Kidney epithelial cell (primary cell): ENCODE data around the gene EHBP1L1. TPM values are rescaled to one million over a fixed set of nuclear protein-coding genes. Genes with fewer than 3 reads are reported as not detected.

Experiments used
- DNase-seq: peaks from one replicate; pipeline ENCODE4 v3.0.0-alpha.2; 2010; ENCODE audit warnings: low read depth
- H3K27me3 ChIP-seq: 2 replicates; pipeline ENCODE4 v1.6.0; 2011; ENCODE audit warnings: low read length; ENCODE audit not compliant: control insufficient read depth, insufficient read depth
- H3K36me3 ChIP-seq: 2 replicates; pipeline ENCODE4 v1.5.1; 2011; ENCODE audit warnings: low read length; ENCODE audit not compliant: control insufficient read depth, insufficient read depth
- H3K4me3 ChIP-seq: 2 replicates; pipeline ENCODE4 v1.5.1; 2011; ENCODE audit warnings: low read depth, mild to moderate bottlenecking, control low read depth, low read length
- total RNA-seq: library from RNA; depleted of rRNA; stranded (reverse); fragments of >200 nt; gene quantifications from 2 replicates; pipeline ENCODE4 v1.2.3, GENCODE V29; 2015
- TF ChIP-seq, protein P1 (sequence below): IDR thresholded peaks from 2 replicates; pipeline ENCODE4 v1.5.1; 2011; ENCODE audit warnings: mild to moderate bottlenecking, moderate library complexity, low read length, control low read depth, inconsistent platforms; ENCODE audit not compliant: insufficient read depth, poor library complexity, severe bottlenecking

The EHBP1L1 gene
- total RNA-seq, 1 donor from 2014 or later = 19.5 TPM

DNA sequence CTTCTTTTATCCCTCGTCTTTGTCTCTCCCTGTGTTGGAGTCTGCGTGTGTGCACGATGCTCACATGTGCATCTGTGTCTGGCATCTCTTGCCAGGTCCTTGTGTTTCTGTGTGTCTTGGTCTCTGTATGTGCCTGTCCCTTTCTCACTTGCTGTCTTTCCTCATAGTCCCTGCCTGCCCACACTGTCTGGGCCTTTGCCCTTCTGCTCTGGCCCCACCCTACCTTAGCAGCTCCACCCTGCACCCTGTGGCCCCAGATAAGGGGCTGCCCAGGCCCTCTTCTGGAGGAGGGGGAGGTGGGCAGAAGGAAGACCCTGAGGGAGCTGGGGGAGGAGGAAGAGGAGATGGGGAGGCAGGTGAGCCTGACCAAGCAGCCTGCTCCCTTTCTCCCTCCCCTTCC lies 2.8 kb downstream of the EHBP1L1 start:
- no peak for DNase-seq
- TF ChIP-seq, protein P1, sequence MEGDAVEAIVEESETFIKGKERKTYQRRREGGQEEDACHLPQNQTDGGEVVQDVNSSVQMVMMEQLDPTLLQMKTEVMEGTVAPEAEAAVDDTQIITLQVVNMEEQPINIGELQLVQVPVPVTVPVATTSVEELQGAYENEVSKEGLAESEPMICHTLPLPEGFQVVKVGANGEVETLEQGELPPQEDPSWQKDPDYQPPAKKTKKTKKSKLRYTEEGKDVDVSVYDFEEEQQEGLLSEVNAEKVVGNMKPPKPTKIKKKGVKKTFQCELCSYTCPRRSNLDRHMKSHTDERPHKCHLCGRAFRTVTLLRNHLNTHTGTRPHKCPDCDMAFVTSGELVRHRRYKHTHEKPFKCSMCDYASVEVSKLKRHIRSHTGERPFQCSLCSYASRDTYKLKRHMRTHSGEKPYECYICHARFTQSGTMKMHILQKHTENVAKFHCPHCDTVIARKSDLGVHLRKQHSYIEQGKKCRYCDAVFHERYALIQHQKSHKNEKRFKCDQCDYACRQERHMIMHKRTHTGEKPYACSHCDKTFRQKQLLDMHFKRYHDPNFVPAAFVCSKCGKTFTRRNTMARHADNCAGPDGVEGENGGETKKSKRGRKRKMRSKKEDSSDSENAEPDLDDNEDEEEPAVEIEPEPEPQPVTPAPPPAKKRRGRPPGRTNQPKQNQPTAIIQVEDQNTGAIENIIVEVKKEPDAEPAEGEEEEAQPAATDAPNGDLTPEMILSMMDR = no peak
- Histone ChIP-seq H3K27me3 (no peaks in the 10 kb centered on the region), H3K36me3 (peaks cover under 1% of the 10 kb centered on the region), H3K4me3 (no peak overlapping the region)

DNA sequence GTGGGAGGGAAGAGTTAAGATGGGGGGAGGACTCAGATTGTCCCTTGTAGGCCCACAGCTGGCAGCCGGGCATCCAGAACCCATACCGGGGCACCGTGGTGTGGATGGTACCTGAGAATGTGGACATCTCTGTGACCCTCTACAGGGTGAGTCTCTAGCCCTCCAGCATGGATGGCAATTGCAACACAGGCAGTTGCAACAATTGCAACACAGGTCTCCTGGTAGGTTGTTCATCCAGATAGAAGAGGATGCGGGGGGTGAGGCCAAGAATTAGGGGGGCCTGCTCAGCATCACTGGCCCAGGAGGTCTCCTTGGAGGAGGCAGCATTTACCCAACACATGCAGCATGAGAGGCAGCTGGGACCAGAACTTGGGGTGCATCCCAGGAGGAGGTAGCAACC lies 3.4 kb downstream of the EHBP1L1 start:
- Histone ChIP-seq H3K27me3 (peaks cover 5% of the 10 kb centered on the region), H3K4me3 (no peak overlapping the region), H3K36me3 (no peaks in the 10 kb centered on the region)
- no peak for DNase-seq
- TF ChIP-seq, protein P1 = no peak

DNA sequence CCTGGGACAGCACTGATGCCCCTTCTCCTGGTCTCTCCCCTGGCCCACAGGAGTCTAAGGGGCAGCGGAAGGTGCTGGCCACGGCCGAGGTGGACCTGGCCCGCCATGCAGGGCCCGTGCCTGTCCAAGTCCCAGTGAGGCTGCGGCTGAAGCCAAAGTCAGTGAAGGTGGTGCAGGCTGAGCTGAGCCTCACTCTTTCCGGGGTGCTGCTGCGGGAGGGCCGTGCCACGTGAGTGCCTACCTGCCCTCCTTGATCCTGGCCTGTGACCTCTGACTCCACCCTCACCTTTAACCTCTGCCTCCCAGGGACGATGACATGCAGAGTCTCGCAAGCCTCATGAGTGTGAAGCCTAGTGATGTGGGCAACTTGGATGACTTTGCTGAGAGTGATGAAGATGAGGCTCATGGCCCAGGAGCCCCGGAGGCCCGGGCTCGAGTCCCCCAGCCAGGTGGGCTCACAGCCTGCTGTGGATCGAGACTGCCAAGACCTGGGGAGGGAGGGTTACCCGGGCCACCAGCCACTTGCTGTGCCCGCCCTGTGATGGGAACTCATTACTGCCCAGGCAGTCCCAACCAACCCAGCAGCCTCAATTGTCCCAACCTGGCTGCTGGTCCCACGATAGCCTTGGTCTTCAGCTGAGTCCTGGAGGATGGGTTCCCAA lies 4.3 kb downstream of the EHBP1L1 start:
- no peaks in the 10 kb centered on the region for H3K36me3 ChIP-seq
- peaks cover 10% of the 10 kb centered on the region for H3K27me3 ChIP-seq
- no peak overlapping the region for H3K4me3 ChIP-seq
- TF ChIP-seq, protein P1 = no peak
- no peak for DNase-seq

DNA sequence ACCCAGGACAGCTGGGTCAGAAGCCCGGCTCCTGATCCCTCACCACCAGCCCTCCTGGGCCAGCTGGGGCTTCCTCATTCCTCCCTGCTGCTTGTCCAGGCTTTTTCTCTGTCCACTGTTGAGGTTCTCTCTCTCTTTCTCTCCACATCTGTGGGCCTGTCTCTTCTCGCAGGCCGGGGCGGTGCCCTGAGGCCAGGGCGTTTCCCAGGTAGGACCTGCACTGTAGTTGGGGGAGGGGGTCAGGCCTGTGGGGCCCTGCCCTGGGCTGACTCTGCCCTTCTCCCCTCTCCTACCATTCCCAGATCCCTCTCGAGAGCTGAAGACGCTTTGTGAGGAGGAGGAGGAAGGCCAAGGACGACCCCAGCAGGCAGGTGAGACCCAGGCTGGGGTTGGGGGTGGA lies 4.9 kb downstream of the EHBP1L1 start:
- Histone ChIP-seq H3K36me3 (no peaks in the 10 kb centered on the region), H3K27me3 (peaks cover 10% of the 10 kb centered on the region), H3K4me3 (no peak overlapping the region)
- DNase-seq = no peak
- TF ChIP-seq, protein P1 = no peak

DNA sequence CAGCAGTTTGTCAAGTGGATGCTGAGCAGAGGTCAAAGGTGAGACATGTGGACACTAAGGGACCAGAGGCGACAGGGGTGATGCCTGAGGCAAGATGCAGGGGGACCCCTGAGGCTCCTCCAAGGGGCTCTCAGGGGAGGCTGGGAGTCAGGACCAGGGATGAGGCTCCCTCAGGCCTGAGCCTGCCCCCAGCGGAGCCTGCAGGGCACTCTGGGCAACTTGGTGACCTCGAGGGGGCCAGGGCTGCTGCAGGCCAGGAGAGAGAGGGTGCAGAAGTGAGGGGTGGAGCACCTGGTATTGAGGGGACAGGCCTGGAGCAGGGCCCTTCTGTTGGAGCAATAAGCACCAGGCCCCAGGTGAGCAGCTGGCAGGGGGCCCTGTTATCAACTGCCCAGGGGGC lies 6.1 kb downstream of the EHBP1L1 start:
- DNase-seq = no peak
- TF ChIP-seq, protein P1 = no peak
- Histone ChIP-seq H3K36me3 (no peaks in the 10 kb centered on the region), H3K4me3 (no peak overlapping the region), H3K27me3 (peaks cover 10% of the 10 kb centered on the region)

DNA sequence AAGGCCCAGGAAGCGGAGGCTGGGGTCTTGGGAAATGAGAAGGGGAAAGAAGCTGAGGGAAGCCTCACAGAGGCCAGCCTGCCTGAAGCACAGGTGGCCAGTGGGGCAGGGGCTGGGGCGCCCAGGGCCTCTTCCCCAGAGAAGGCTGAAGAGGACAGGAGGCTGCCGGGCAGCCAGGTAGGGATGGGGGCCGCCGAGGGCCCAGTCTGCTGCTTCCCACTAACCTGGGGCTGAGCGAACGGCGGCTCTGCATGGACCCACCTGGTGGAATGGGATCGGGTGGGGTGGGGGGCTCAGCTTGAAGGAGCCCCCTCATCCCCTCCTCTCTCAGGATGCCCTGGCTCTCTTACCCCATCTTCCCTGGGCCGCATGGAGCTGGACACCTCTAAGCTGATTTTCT lies 7.7 kb downstream of the EHBP1L1 start:
- TF ChIP-seq, protein P1 = no peak
- Histone ChIP-seq H3K36me3 (no peaks in the 10 kb centered on the region), H3K27me3 (peaks cover 10% of the 10 kb centered on the region), H3K4me3 (no peak overlapping the region)
- no peak for DNase-seq
